GM18873 (cell line): ENCODE results near the gene NKX2-3.

Experiments used
- ATAC-seq: cut with Tn5 transposase; IDR thresholded peaks from one replicate; pipeline ENCODE4 v1.9.1; 2021; ENCODE audit warnings: mild to moderate bottlenecking, moderate library complexity, moderate number of reproducible peaks; ENCODE audit not compliant: unreplicated experiment, low FRiP score

Gene NKX2-3

GRCh38 chr10:99532687-99533495 is at the start of gene NKX2-3:
TSS of gene NKX2-3 (plus strand) at chr10:99532942. CDS start at chr10:99533132, 190 bp downstream.
- no peak for ATAC-seq

DNA sequence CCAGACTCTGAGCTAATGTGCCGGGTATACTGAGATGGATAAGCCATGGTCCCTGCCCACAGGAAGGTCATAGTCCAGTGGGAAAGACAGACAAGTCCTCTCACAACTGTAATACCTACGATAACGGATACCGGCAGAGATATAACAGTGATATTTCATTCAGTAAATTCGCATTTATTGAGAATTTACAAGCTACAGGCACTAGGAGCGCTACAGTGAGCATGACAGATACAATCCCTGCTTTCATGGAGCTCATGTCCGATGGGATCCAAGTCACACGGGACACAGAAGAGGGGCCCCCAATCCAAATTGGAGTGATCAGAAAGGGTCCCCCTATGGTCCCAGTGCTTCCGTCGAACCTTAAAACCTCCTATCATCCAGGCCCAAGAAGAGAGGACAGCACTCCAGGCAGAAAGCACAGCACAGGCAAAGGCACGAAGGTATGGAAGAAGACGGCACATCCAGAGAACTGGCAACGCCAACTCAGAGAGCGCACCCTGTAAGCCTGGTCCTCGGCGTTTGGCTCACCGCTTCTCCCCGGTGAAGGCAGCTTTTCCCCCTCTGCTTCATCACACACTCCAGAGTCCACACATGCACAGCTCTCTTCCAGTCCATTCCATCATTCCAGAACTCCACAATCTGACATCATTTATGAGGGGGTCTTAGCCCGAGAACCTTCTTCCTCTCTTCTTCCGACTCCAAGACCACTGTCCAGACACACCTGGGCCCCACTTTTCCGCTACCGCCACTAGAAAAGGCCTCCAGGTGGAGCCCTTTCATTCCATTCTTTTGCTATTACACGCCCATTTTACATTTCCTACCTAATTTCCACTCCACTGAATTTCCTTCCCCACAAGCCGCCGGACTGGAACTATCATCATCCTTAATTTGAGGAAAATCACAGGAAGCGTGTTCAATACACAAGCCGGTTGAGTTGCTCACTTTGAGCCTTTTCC is 47.8 kb upstream of the NKX2-3 start:
- ATAC-seq: no peak

GRCh38 chr10:99487125-99487807 is 45.5 kb upstream of the NKX2-3 start:
- ATAC-seq: no peak

- ATAC-seq: no peak
These were observed 43.5 kb upstream of the NKX2-3 start for GRCh38 chr10:99489271-99489670.

- ATAC-seq: no peak
These were observed 35.3 kb upstream of the NKX2-3 start for GRCh38 chr10:99497343-99498025.

- no peak for ATAC-seq
These were observed 26.3 kb upstream of the NKX2-3 start for GRCh38 chr10:99506416-99506815.

- no peak for ATAC-seq
These were observed 25.5 kb upstream of the NKX2-3 start for GRCh38 chr10:99507265-99507664.

GRCh38 chr10:99513061-99513460 is 19.7 kb upstream of the NKX2-3 start:
- ATAC-seq: no peak

DNA sequence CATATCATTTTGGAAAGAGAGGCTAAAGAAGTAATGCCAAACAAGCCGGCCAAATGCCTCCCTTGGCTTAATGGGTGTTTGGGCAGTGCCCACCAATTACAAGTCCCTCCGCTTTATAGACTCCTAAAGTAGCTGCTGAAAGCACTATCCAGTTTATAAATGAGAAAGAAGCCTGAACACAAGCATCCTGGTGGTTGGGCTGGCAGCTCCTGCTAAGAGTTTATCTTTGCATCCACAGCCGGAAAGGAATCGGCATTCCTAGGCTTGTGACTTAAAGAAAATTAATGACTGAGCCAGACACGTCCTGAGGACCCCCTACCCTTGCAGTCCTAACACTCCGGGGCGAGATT is 13.1 kb upstream of the NKX2-3 start:
- no peak for ATAC-seq

- no peak for ATAC-seq
These were observed 12.5 kb upstream of the NKX2-3 start for GRCh38 chr10:99520040-99520846.

- ATAC-seq: no peak
These were observed 11.6 kb upstream of the NKX2-3 start for GRCh38 chr10:99520847-99521764.

- no peak for ATAC-seq
These were observed 10.8 kb upstream of the NKX2-3 start for GRCh38 chr10:99521765-99522469.

DNA sequence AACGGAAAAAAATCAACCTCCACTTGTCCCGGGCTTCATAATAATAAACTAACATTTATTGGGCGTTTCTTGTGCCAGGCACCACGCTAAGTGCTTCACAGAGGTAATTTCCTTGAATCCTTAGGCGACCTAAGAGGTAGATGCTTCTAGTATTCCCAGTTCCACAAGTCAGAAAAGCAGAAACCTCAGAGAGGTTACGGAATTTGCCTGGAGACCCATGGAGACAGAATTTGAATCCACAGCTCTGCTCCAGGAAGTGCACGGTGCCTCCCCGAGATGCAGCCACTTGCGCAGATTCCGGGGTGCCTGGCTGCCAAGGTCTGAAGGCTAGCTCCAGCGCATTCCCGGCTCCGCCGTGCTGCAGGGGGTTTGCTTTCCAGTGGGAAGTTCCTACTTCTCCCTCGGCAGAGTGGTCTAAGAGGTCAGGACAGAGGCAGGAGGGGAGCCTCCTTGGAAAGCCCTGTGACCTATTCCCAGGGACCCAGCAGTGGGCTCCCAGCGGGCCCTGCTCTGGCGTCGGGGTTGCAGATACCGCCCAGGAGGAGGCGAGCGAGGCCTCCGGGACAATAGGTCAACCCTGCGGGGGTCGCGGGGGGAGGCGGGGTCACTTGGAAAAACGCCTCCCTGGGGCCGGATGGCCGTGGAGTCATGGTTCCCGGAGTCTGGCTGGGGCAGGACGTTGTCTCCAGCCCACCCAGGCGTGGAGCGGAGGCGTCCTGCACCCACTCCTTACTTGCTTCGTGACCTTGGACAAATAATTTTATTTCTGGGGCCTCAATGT is 10.1 kb upstream of the NKX2-3 start:
- no peak for ATAC-seq

DNA sequence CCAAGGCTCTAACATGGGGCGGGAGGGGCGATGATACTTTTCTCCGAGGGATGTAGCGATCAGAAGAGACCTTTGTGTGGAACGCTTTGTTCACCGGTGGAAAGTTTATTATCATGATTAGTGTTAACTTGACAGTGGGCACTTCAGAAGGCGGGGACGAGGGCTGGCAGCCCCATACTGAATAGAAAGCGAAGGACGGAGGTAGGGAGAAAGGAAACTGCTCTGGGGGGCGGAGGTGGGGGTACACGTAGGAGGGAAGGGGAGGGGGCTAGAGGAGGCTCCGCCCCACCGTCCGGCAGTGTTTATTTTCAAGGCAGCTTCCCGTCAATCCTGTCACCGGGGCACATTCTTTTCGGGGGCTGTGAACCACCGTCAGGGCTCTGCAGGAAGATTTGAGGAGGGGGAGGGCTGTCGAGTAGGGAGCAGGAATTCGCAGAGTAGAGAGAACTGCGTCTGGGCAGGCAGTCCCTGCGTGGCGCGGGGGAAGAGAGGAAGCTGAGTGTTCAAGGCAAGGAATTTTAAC is 9.4 kb upstream of the NKX2-3 start:
- ATAC-seq: no peak

- no peak for ATAC-seq
These were observed 8.6 kb upstream of the NKX2-3 start for GRCh38 chr10:99524050-99524666.

DNA sequence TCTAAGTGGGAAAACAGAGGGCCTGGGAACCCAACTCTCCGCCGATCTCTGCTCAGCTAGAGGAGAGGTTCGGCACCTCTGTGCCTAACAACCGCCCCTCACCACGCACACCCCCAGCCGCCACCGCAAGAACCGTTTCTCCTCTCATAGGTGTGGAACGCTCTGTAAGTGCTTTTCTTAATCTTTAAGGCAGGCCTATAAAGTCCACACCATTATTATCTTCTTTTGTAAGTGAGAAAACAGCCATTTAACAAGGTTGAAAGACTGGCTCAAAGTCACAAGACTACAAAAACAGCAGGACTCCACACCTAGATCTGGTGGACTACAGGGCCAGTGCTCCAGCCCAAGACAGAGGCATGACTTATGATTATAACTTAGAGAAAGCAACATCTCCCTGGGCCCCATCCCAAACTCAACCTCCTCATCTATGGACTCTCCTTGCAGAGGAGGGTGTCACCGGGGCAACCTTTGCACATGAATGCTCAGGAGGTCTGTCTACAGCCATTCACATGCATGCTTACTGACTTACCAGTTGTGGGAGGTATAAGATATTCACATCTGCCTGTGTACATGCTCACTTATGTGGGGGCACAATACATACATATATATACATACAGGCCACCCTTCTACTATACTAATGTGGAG is 7.9 kb upstream of the NKX2-3 start:
- ATAC-seq: no peak
